HCT116 (cell line): ENCODE results near the gene LHX3. TPM values are rescaled to one million over a fixed set of nuclear protein-coding genes. Genes with fewer than 3 reads are reported as not detected.

Experiments
- ATAC-seq: fragments of 200-7000 bp; cut with Tn5 transposase; 2 replicates; pipeline ENCODE4 v1.9.1; 2020; ENCODE audit warnings: mild to moderate bottlenecking, moderate library complexity
- BruUV-seq: library from RNA; stranded (reverse); fragments of 400-500 nt; replicated peaks from 2 replicates; lab custom pipeline; 2021; lab: Mats Ljungman, UMichigan
- CTCF ChIA-PET: fragments of 300-600 bp; sonication (Branson Sonifier 250); formaldehyde crosslinking; loops from one replicate; lab custom pipeline; 2021; ENCODE audit warnings: antibody characterized with exemption; lab: Charles Lee
- POLR2A ChIA-PET: fragments of 300-600, 350-600 bp; sonication (Branson Sonifier 250); formaldehyde crosslinking; loops from one replicate; lab custom pipeline; 2021; ENCODE audit warnings: antibody characterized with exemption; lab: Charles Lee
- RAD21 ChIA-PET, 2 experiments: fragments of 300-600 bp; sonication (Branson Sonifier 250); formaldehyde crosslinking; loops; one replicate each; lab custom pipeline; 2023; ENCODE audit warnings: low total read pairs in 2 of 2; ENCODE audit not compliant: uncharacterized antibody in 2 of 2, unreplicated experiment in 2 of 2, low non-redundant PET in 1 of 2; lab: Charles Lee
- DNase-seq: peaks from one replicate; pipeline ENCODE4 v3.0.0-alpha.2; 2010; ENCODE audit warnings: low read depth, low spot score
- H2AFZ ChIP-seq: fragments of 200-600 bp; shearing (Covaris generic), sonication (generic); 2 replicates; pipeline ENCODE4 v1.6.1; 2017; ENCODE audit warnings: low read depth, mixed run types, mixed read lengths, antibody characterized with exemption, low read length; ENCODE audit not compliant: poor library complexity, severe bottlenecking
- H3K27ac ChIP-seq: 2 replicates; pipeline ENCODE4 v1.5.1; 2012; ENCODE audit warnings: low read depth, low read length
- H3K27me3 ChIP-seq: fragments of 200-600 bp; sonication (generic); 2 replicates; pipeline ENCODE4 v1.6.1; 2016; ENCODE audit warnings: mixed run types, low read length, mixed read lengths; ENCODE audit not compliant: insufficient read depth
- H3K36me3 ChIP-seq, 2 experiments: fragments of 200-500 bp in 1 of 2; fragments of 200-600 bp in 1 of 2; sonication (Bioruptor generic) in 1 of 2; sonication (generic) in 1 of 2; 2 replicates each; pipeline versions ENCODE4 v1.5.1 to v1.6.1; 2014 to 2016; ENCODE audit warnings: low read length in 2 of 2, inconsistent platforms in 1 of 2, mixed read lengths in 1 of 2, mixed run types in 1 of 2; ENCODE audit not compliant: insufficient read depth in 2 of 2, control insufficient read depth in 1 of 2
- H3K4me1 ChIP-seq, 2 experiments: fragments of 200-600 bp in 1 of 2; sonication (generic) in 1 of 2; 2 replicates each; pipeline versions ENCODE4 v1.5.1 to v1.6.1; 2012 to 2017; ENCODE audit warnings: low read length in 2 of 2, inconsistent platforms in 1 of 2, mild to moderate bottlenecking in 1 of 2, mixed read lengths in 1 of 2, mixed run types in 1 of 2, moderate library complexity in 1 of 2; ENCODE audit not compliant: insufficient read depth in 2 of 2, control insufficient read depth in 1 of 2
- H3K4me2 ChIP-seq: fragments of 200-600 bp; sonication (generic); 2 replicates; pipeline ENCODE4 v1.6.1; 2017; ENCODE audit warnings: mixed run types, low read length, mixed read lengths
- H3K4me3 ChIP-seq, 2 experiments: fragments of 200-600 bp in 1 of 2; sonication (generic) in 1 of 2; replicated peaks in 1 of 2; 2 replicates each; pipeline ENCODE4 v1.5.1; 2011 to 2016; ENCODE audit warnings: low read length in 2 of 2, control low read depth in 1 of 2, low read depth in 1 of 2, mild to moderate bottlenecking in 1 of 2, mixed read lengths in 1 of 2, mixed run types in 1 of 2
- H3K79me2 ChIP-seq: fragments of 200-600 bp; sonication (generic); 2 replicates; pipeline ENCODE4 v1.6.1; 2017; ENCODE audit warnings: mild to moderate bottlenecking, mixed run types, low read length, moderate library complexity, mixed read lengths; ENCODE audit not compliant: insufficient read depth
- H3K9ac ChIP-seq: fragments of 200-600 bp; sonication (generic); 2 replicates; pipeline ENCODE4 v1.6.1; 2016; ENCODE audit warnings: low read length, mixed read lengths
- H3K9me2 ChIP-seq: fragments of 200-600 bp; sonication (generic), shearing (Covaris generic); 2 replicates; pipeline ENCODE4 v1.6.1; 2017; ENCODE audit warnings: mixed run types, mild to moderate bottlenecking, moderate library complexity; ENCODE audit not compliant: insufficient read depth
- H3K9me3 ChIP-seq, 2 experiments: fragments of 200-500 bp in 1 of 2; fragments of 200-600 bp in 1 of 2; sonication (Bioruptor generic) in 1 of 2; sonication (generic) in 1 of 2; 2 replicates each; pipeline ENCODE4 v1.6.1; 2014 to 2017; ENCODE audit warnings: low read length in 2 of 2, mixed read lengths in 2 of 2, inconsistent platforms in 1 of 2, low read depth in 1 of 2, mild to moderate bottlenecking in 1 of 2, mixed run types in 1 of 2, moderate library complexity in 1 of 2; ENCODE audit not compliant: control insufficient read depth in 1 of 2, insufficient read depth in 1 of 2
- H4K20me1 ChIP-seq: fragments of 200-600 bp; sonication (generic), shearing (Covaris generic); 2 replicates; pipeline ENCODE4 v1.6.1; 2017; ENCODE audit warnings: mixed run types, mild to moderate bottlenecking, moderate library complexity; ENCODE audit not compliant: insufficient read depth
- ATF3 ChIP-seq: IDR thresholded peaks from 2 replicates; pipeline ENCODE4 v1.6.1; 2012
- CTCF ChIP-seq, 3 experiments: fragments of 200-600 bp in 1 of 3; sonication (generic) in 1 of 3; IDR thresholded peaks in 2 of 3; conservative IDR thresholded peaks in 1 of 3; 2 replicates each; pipeline ENCODE4 v1.5.1; 2012 to 2017; ENCODE audit warnings: low read depth in 2 of 3, low read length in 2 of 3, antibody characterized with exemption in 1 of 3, borderline replicate concordance in 1 of 3, control low read depth in 1 of 3, mild to moderate bottlenecking in 1 of 3, mixed read lengths in 1 of 3, mixed run types in 1 of 3, moderate library complexity in 1 of 3; ENCODE audit not compliant: insufficient read depth in 1 of 3
- ELF1 ChIP-seq: IDR thresholded peaks from 2 replicates; pipeline ENCODE4 v1.6.1; 2012; ENCODE audit warnings: low read depth, borderline replicate concordance
- EZH2phosphoT487 ChIP-seq: fragments of 200-600 bp; IDR thresholded peaks from 2 replicates; pipeline ENCODE4 v1.6.1; 2018; ENCODE audit warnings: antibody characterized with exemption, borderline replicate concordance
- MAX ChIP-seq: IDR thresholded peaks from 2 replicates; pipeline ENCODE4 v1.6.1; 2012
- RAD21 ChIP-seq: IDR thresholded peaks from 2 replicates; pipeline ENCODE4 v1.6.1; 2012; ENCODE audit warnings: low read depth, mild to moderate bottlenecking
- SP1 ChIP-seq: IDR thresholded peaks from 2 replicates; pipeline ENCODE4 v1.6.1; 2012; ENCODE audit warnings: low read depth
- SRF ChIP-seq: IDR thresholded peaks from 2 replicates; pipeline ENCODE4 v1.6.1; 2012; ENCODE audit warnings: low read depth
- TCF7L2 ChIP-seq: IDR thresholded peaks from 2 replicates; pipeline ENCODE4 v1.7.0; 2011; ENCODE audit warnings: borderline replicate concordance, inconsistent platforms; ENCODE audit not compliant: insufficient read depth, insufficient read length; ENCODE audit errors: extremely low read depth
- ZNF274 ChIP-seq: fragments of 200-500 bp; sonication (Bioruptor generic); IDR thresholded peaks from 2 replicates; pipeline ENCODE4 v1.6.1; 2014; ENCODE audit warnings: mild to moderate bottlenecking, low read depth, low read length, inconsistent platforms
- intact Hi-C: fragments of 100-400 bp; cut with micrococcal nuclease; formaldehyde crosslinking; loops from 2 replicates; pipeline ENCODE4 v1.10.0; 2022
- total RNA-seq: library from RNA; stranded (reverse); gene quantifications from one replicate; pipeline ENCODE4 v1.2.1, GENCODE V29; 2021; ENCODE audit not compliant: unreplicated experiment

Gene LHX3
- total RNA-seq, 1 experiment from 2014 or later = not detected

GRCh38 chr9:136182850-136183422, 22.0 kb downstream of the LHX3 start:
- ChIA-PET POLR2A (no interaction called here), CTCF (no interaction called here), RAD21 (no interaction called here)
- H3K9ac ChIP-seq = no peak overlapping the region
- no peak overlapping the region for H3K4me3 ChIP-seq
- H3K27me3 ChIP-seq = no peaks in the 10 kb centered on the region
- no peaks in the 10 kb centered on the region for H3K9me2 ChIP-seq
- no peaks in the 10 kb centered on the region for H3K9me3 ChIP-seq
- TF ChIP-seq MAX = no peak
- no peak for TF ChIP-seq RAD21
- no peak for TF ChIP-seq ZNF274
- TF ChIP-seq EZH2phosphoT487 = no peak
- TF ChIP-seq ATF3 = no peak
- TF ChIP-seq SP1 = no peak
- no peak for TF ChIP-seq SRF
- TF ChIP-seq TCF7L2 = no peak
- TF ChIP-seq ELF1 = no peak
- no peak for TF ChIP-seq CTCF (IDR thresholded peaks at IDR 0.05 in 2 of 3, conservative IDR thresholded peaks at IDR 0.05 in 1 of 3; ENCODE audit: borderline replicate concordance in 1 of 3, insufficient read depth in 1 of 3, low read depth in 2 of 3, low read length in 2 of 3)
- H3K27ac ChIP-seq = no peak overlapping the region
- H3K79me2 ChIP-seq = no peaks in the 10 kb centered on the region
- no peak for ATAC-seq
- H3K4me1 ChIP-seq = peaks cover 0 to under 1% of the 10 kb centered on the region in 2 experiments; a peak in 1 of 4 replicates
- no peaks in the 10 kb centered on the region for H4K20me1 ChIP-seq
- intact Hi-C loops = no loop called here
- no peak overlapping the region for H2AFZ ChIP-seq
- no peak for DNase-seq
- BruUV-seq = no TSS peak
- H3K4me2 ChIP-seq = no peak overlapping the region
- H3K36me3 ChIP-seq = no peaks in the 10 kb centered on the region
